M059J (cell line): ENCODE results near the gene P2RX7. TPM values are rescaled to one million over a fixed set of nuclear protein-coding genes. Genes with fewer than 3 reads are reported as not detected.
A peak's percentile ranks its signal among the peaks of the same experiment; 100 is the strongest.

ENCODE experiments used
- DNase-seq: peaks from one replicate; pipeline ENCODE4 v3.0.0-alpha.2; 2012; ENCODE audit warnings: low read depth
- total RNA-seq: library from RNA; depleted of rRNA; stranded (reverse); fragments of >200 nt; shearing (Covaris generic); gene quantifications from 2 replicates; pipeline ENCODE4 v1.2.3, GENCODE V29; 2014; rRNA removed

P2RX7 gene
- total RNA-seq, 1 experiment from 2014 or later = 6.1 TPM

DNA sequence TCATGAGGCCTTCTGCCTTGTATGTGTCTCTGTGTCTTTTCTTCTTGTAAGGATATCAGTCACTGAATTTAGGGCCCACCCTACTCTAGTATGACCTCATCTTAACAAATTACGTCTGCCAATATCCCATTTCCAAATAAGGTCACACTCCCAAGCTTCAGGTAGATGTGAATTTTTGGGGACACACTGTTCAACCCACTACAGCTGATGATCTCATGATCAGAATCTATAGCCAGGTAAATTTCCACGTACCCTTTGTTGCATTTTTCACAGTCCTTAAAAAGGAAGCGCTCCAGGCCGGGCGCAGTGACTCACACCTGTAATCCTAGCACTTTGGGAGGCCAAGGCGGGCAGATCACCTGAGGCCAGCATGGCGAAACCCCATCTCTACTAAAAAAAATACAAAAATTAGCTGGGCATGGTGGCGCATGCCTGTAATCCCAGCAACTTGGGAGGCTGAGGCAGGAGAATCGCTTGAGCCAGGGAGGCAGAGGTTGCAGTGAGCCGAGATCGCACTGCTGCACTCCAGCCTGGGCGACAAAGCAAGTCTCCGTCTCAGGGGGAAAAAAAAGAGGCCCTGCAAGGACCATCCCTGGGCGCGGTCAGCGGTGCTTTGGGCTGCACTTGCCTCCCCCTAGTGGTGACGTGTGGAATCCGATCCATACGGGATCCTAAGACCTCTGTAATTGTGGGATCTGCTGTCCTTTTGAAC is 97.3 kb downstream of the P2RX7 start:
- peak; percentile 58 for DNase-seq

- no peak for DNase-seq
Observed at GRCh38 chr12:121230538-121230907, 97.8 kb downstream of the P2RX7 start.

DNA sequence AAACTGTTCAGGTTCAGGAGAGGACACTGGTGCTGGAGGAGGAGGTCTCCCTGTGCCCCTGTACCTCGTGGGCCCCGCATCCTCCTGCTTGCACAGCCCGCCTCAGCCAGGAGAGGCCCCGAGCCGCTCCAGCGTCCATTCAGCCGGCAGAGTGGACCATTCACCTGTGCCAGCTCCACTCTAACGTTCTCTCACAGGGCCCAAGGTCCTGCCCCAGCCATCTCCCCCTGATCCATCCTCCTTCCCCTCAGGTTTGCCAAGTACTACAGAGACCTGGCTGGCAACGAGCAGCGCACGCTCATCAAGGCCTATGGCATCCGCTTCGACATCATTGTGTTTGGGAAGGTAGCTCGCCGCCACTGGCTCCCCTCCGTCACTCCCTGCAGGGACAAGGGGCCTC is 99.5 kb downstream of the P2RX7 start:
- DNase-seq = no peak

DNA sequence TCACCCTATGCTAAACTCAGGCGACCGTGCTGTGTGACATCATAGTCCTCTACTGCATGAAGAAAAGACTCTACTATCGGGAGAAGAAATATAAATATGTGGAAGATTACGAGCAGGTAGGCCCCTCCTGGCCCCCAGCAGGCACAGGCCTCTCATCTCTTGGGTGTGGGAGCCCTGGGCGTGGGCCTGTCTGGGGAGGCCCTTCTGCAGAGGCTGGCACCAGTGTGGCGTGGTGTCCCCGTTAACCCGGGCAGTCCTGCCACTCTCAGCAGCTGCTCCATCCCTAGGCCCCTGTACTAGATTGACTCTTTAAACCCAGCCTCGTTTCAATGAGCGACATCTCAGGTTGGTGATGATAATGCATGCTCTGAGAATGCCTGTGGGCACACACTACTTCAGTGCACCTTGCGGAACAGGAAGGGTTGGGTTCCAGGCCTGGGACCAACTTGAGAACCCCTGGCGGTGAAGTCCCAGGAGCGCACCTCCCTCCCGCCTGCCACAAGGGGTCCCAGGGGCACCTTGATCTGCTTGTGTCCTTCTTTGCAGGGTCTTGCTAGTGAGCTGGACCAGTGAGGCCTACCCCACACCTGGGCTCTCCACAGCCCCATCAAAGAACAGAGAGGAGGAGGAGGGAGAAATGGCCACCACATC is 100.4 kb downstream of the P2RX7 start:
- no peak for DNase-seq

- DNase-seq = no peak
Observed at GRCh38 chr12:121233628-121234020, 100.9 kb downstream of the P2RX7 start.

GRCh38 chr12:121236776-121237175 is 104.1 kb downstream of the P2RX7 start:
- DNase-seq = no peak

- DNase-seq = no peak
Observed at GRCh38 chr12:121237415-121237814, 104.7 kb downstream of the P2RX7 start.

Other genes starting within 250 kb of the P2RX7 start
- 3.9 and 9.7 TPM in 2 replicates for gene SPPL3, start 228.5 kb upstream of the P2RX7 start, total RNA-seq
- not detected in 2 replicates for gene HNF1A, start 154.3 kb upstream of the P2RX7 start, total RNA-seq
- gene C12orf43, start 116.4 kb upstream of the P2RX7 start, total RNA-seq = 11.5 and 18.2 TPM in 2 replicates
- 110 and 115 TPM in 2 replicates for gene OASL, start 93.6 kb upstream of the P2RX7 start, total RNA-seq
- gene P2RX4, start 77.3 kb downstream of the P2RX7 start, total RNA-seq = 29.6 and 34.2 TPM in 2 replicates
- gene CAMKK2, start 163.8 kb downstream of the P2RX7 start, total RNA-seq = 6.1 and 7.3 TPM in 2 replicates
- 143 and 169 TPM in 2 replicates for gene ANAPC5, start 219.5 kb downstream of the P2RX7 start, total RNA-seq